ENCODE results near the gene CKAP2L. TPM values are rescaled to one million over a fixed set of nuclear protein-coding genes. Genes with fewer than 3 reads are reported as not detected.

CKAP2L gene
- total RNA-seq, 1 experiment from 2014 or later: 23.3 TPM

DNA sequence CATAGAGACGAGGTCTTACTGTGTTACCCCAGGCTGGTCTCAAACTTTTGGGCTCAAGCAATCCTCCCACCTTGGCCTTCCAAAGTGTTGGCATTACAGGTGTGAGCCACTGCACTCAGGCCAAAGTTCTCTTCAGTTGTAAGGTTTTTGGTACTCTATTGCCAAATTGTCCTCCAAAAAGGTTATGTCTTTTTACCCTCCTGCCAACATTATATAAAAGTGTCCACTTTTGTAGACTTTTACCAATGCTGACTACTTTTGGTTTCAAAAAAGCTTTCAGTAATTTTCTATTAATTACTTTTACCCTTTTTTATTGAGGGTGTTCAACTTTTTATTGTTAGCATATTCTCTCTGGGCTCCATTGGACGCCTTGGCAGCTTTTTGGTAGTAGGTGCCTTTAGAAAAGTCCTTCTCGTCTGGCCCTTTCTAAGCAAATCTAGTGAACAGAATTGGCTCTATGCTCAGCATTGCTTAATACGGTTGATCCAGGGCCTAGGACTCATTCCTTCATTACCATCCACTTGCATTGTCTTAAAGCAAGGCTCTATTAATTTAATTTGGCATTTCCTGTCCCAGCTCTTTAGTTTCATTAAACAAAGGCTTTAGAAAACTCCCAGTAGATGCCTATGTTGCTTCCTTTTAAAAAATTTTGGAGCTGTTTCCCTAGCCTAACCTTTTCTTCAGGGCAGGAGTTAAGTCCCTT, 36.6 kb upstream of the CKAP2L start:
- Histone ChIP-seq H4K5ac (ENCODE audit: insufficient read length, low read depth, low read length) (no peak overlapping the region), H4K91ac (ENCODE audit: insufficient read length, low read depth, low read length) (no peak overlapping the region), H2BK20ac (ENCODE audit: low read depth, low read length, poor library complexity, severe bottlenecking) (no peak overlapping the region), H3K14ac (ENCODE audit: insufficient read depth, low read length) (no peak overlapping the region), H2BK120ac (ENCODE audit: low read depth, low read length, poor library complexity, severe bottlenecking) (no peak overlapping the region), H3K9me3 (ENCODE audit: control insufficient read depth, low read depth, low read length) (no peaks in the 10 kb centered on the region), H3T11ph (ENCODE audit: low read length) (no peak overlapping the region), H2BK15ac (ENCODE audit: low read depth, low read length) (no peak overlapping the region), H3K27ac (ENCODE audit: insufficient read length, low read depth, low read length) (no peak overlapping the region), H3K79me1 (ENCODE audit: insufficient read depth, low read depth, low read length, poor library complexity, severe bottlenecking) (no peaks in the 10 kb centered on the region), H3K4me1 (ENCODE audit: insufficient read depth, low read length) (no peaks in the 10 kb centered on the region), H3K4me2 (ENCODE audit: insufficient read depth, insufficient read length, low read length) (no peak overlapping the region), H2BK5ac (ENCODE audit: insufficient read length, low read length) (no peak overlapping the region), H3K23me2 (ENCODE audit: insufficient read length, low read depth, low read length, poor library complexity, severe bottlenecking) (no peaks in the 10 kb centered on the region), H4K20me1 (ENCODE audit: control insufficient read depth, insufficient read depth, insufficient read length) (no peaks in the 10 kb centered on the region), H3K23ac (ENCODE audit: insufficient read length, low read depth, low read length) (no peak overlapping the region), H3K56ac (ENCODE audit: insufficient read length, low read depth, low read length) (no peak overlapping the region), H3K9ac (ENCODE audit: extremely low read depth, insufficient read length, low read length) (no peak overlapping the region), H2BK12ac (ENCODE audit: insufficient read length, low read depth, low read length) (no peak overlapping the region), H3K4ac (ENCODE audit: low read depth, low read length) (no peak overlapping the region), H4K8ac (replicated peaks; ENCODE audit: insufficient read length, low read depth, low read length) (no peak overlapping the region), H3K27me3 (ENCODE audit: insufficient read depth, low read length) (no peaks in the 10 kb centered on the region), H2AK5ac (ENCODE audit: insufficient read length, low read length) (no peak overlapping the region), H2AFZ (ENCODE audit: low read length) (no peak overlapping the region), H3K18ac (ENCODE audit: insufficient read length, low read depth, low read length) (no peak overlapping the region), H3K79me2 (ENCODE audit: insufficient read depth, low read length) (no peaks in the 10 kb centered on the region)
- DNase-seq: no peak
- WGBS (ENCODE audit: extremely low coverage, insufficient read length, low lambda C conversion rate): no CpG with 5 or more reads among the region's 4 CpGs
- TF ChIP-seq, protein P1, sequence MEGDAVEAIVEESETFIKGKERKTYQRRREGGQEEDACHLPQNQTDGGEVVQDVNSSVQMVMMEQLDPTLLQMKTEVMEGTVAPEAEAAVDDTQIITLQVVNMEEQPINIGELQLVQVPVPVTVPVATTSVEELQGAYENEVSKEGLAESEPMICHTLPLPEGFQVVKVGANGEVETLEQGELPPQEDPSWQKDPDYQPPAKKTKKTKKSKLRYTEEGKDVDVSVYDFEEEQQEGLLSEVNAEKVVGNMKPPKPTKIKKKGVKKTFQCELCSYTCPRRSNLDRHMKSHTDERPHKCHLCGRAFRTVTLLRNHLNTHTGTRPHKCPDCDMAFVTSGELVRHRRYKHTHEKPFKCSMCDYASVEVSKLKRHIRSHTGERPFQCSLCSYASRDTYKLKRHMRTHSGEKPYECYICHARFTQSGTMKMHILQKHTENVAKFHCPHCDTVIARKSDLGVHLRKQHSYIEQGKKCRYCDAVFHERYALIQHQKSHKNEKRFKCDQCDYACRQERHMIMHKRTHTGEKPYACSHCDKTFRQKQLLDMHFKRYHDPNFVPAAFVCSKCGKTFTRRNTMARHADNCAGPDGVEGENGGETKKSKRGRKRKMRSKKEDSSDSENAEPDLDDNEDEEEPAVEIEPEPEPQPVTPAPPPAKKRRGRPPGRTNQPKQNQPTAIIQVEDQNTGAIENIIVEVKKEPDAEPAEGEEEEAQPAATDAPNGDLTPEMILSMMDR (conservative IDR thresholded peaks at IDR 0.05): no peak
- Mint-ChIP-seq H3K4me1 (peaks cover 6 to 21% of the 10 kb centered on the region in 2 experiments; a peak in 3 of 4 replicates), H3K4me3 (no peak overlapping the region), H3K27me3 (ENCODE audit: low read depth) (no peaks in the 10 kb centered on the region), H3K27ac (no peak overlapping the region), H3K9me3 (peaks cover 6 to 13% of the 10 kb centered on the region in 2 experiments; a peak in 3 of 5 replicates), H3K36me3 (ENCODE audit: insufficient read depth in 1 of 3, low read depth in 3 of 3) (peaks cover 0 to 6% (median 0%) of the 10 kb centered on the region in 3 experiments; a peak in 1 of 7 replicates)
